AG04450 (cell line): Measurements from ENCODE around the gene MAP7D3. TPM values are rescaled to one million over a fixed set of nuclear protein-coding genes. Genes with fewer than 3 reads are reported as not detected.

ENCODE experiments used
- CTCF ChIA-PET: fragments of 300-600, 350-600 bp; formaldehyde crosslinking; extraction: SDS; loops from one replicate; lab custom pipeline; 2022; ENCODE audit warnings: antibody characterized with exemption, inconsistent platforms; lab: Charles Lee
- POLR2A ChIA-PET: fragments of 350-600 bp; formaldehyde crosslinking; extraction: SDS; loops from one replicate; lab custom pipeline; 2021; ENCODE audit warnings: antibody characterized with exemption, inconsistent platforms; lab: Yijun Ruan, JAX
- DNase-seq: peaks from one replicate; pipeline ENCODE4 v3.0.0-alpha.2; 2011; ENCODE audit warnings: low read depth, low spot score
- H3K27ac ChIP-seq: one replicate; pipeline ENCODE4 v1.5.1; 2012; ENCODE audit warnings: low read depth, low read length, control low read depth
- H3K27me3 ChIP-seq: one replicate; pipeline ENCODE4 v1.6.0; 2012; ENCODE audit warnings: low read length; ENCODE audit not compliant: control insufficient read depth, insufficient read depth
- H3K4me3 ChIP-seq: 2 replicates; pipeline ENCODE4 v1.5.1; 2011; ENCODE audit warnings: mild to moderate bottlenecking, low read depth, low read length, control low read depth
- H3K9me3 ChIP-seq: 2 replicates; pipeline ENCODE4 v1.5.1; 2012; ENCODE audit warnings: low read length; ENCODE audit not compliant: control insufficient read depth, insufficient read depth
- CTCF ChIP-seq: IDR thresholded peaks from 2 replicates; pipeline ENCODE4 v1.5.1; 2011; ENCODE audit warnings: low read depth, low read length, control low read depth, inconsistent platforms
- polyA plus RNA-seq: library from polyadenylated mRNA; depleted of rRNA; stranded (reverse); fragments of >200 nt; gene quantifications from 2 replicates; pipeline ENCODE4 v1.2.3, GENCODE V29; 2011

The MAP7D3 gene
- polyA plus RNA-seq, 1 experiment = 16.6 TPM

GRCh38 chrX:136202889-136203288, 48.3 kb downstream of the MAP7D3 start:
- no peaks in the 10 kb centered on the region for H3K27me3 ChIP-seq
- TF ChIP-seq CTCF = no peak
- no peaks in the 10 kb centered on the region for H3K9me3 ChIP-seq
- POLR2A ChIA-PET = interaction anchor here (0.8 kb wide), 1 partner anchor 174 kb away, joined by 3 read pairs; no protein-coding TSS in a partner anchor
- DNase-seq = no peak
- CTCF ChIA-PET = interaction anchor here (5.0 kb wide), 1 partner anchor 175 kb away, joined by 26 read pairs; no protein-coding TSS in a partner anchor
- no peak overlapping the region for H3K4me3 ChIP-seq
- no peak overlapping the region for H3K27ac ChIP-seq

- Histone ChIP-seq H3K27ac (no peak overlapping the region), H3K27me3 (no peaks in the 10 kb centered on the region), H3K9me3 (no peaks in the 10 kb centered on the region), H3K4me3 (no peak overlapping the region)
- TF ChIP-seq CTCF = no peak
- ChIA-PET POLR2A (no interaction called here), CTCF (interaction anchor here (0.6 to 5.0 kb wide), 2 partner anchors 148 to 173 kb away, joined by 3 to 26 read pairs; no protein-coding TSS in a partner anchor)
- no peak for DNase-seq
Measured at GRCh38 chrX:136201601-136202000, 49.6 kb downstream of the MAP7D3 start.

GRCh38 chrX:136200466-136200865, 50.7 kb downstream of the MAP7D3 start:
- Histone ChIP-seq H3K4me3 (no peak overlapping the region), H3K9me3 (no peaks in the 10 kb centered on the region), H3K27ac (no peak overlapping the region), H3K27me3 (no peaks in the 10 kb centered on the region)
- no peak for DNase-seq
- POLR2A ChIA-PET = no interaction called here
- CTCF ChIA-PET = interaction anchor here (1.0 to 2.1 kb wide), 3 partner anchors 10 to 172 kb away, joined by 4 to 11 read pairs (median 6); no protein-coding TSS in a partner anchor
- peak; percentile 43 for TF ChIP-seq CTCF

- H3K27ac ChIP-seq = no peak overlapping the region
- ChIA-PET CTCF (interaction anchor here (1.0 to 2.1 kb wide), 3 partner anchors 9 to 171 kb away, joined by 4 to 11 read pairs (median 6); no protein-coding TSS in a partner anchor), POLR2A (no interaction called here)
- no peaks in the 10 kb centered on the region for H3K9me3 ChIP-seq
- DNase-seq = peak; percentile 18
- no peak overlapping the region for H3K4me3 ChIP-seq
- TF ChIP-seq CTCF = no peak
- H3K27me3 ChIP-seq = no peaks in the 10 kb centered on the region
Measured at GRCh38 chrX:136199365-136199764, 51.8 kb downstream of the MAP7D3 start.

- no peak overlapping the region for H3K4me3 ChIP-seq
- ChIA-PET POLR2A (no interaction called here), CTCF (interaction anchor here (2.1 kb wide), 1 partner anchor 170 kb away, joined by 11 read pairs; no protein-coding TSS in a partner anchor)
- H3K27me3 ChIP-seq = no peaks in the 10 kb centered on the region
- DNase-seq = no peak
- no peaks in the 10 kb centered on the region for H3K9me3 ChIP-seq
- no peak overlapping the region for H3K27ac ChIP-seq
- TF ChIP-seq CTCF = no peak
Measured at GRCh38 chrX:136198678-136199243, 52.4 kb downstream of the MAP7D3 start.
